BLaER1 (cell line): ENCODE measurements around the gene ADAM10.

Source experiments
- H3K27ac ChIP-seq: shearing (Covaris generic); formaldehyde crosslinking; 2 replicates; pipeline ENCODE4 v1.8.1; 2022
- H3K27me3 ChIP-seq: shearing (Covaris generic); formaldehyde crosslinking; 2 replicates; pipeline ENCODE4 v1.8.1; 2022
- H3K36me3 ChIP-seq: shearing (Covaris generic); formaldehyde crosslinking; 2 replicates; pipeline ENCODE4 v1.8.1; 2022
- H3K4me1 ChIP-seq: shearing (Covaris generic); formaldehyde crosslinking; 2 replicates; pipeline ENCODE4 v1.8.1; 2022
- H3K4me2 ChIP-seq: shearing (Covaris generic); formaldehyde crosslinking; 2 replicates; pipeline ENCODE4 v1.8.1; 2022
- H3K4me3 ChIP-seq: shearing (Covaris generic); formaldehyde crosslinking; 2 replicates; pipeline ENCODE4 v1.8.1; 2022
- H3K9ac ChIP-seq: shearing (Covaris generic); formaldehyde crosslinking; 2 replicates; pipeline ENCODE4 v1.8.1; 2022
- H3K9me3 ChIP-seq: shearing (Covaris generic); formaldehyde crosslinking; 2 replicates; pipeline ENCODE4 v1.8.1; 2022
- H4K20me1 ChIP-seq: shearing (Covaris generic); formaldehyde crosslinking; 2 replicates; pipeline ENCODE4 v1.8.1; 2022
- Cebpa-rat ChIP-seq: shearing (Covaris generic); IDR thresholded peaks from 2 replicates; pipeline ENCODE4 v1.8.1; 2022

ADAM10 gene

GRCh38 chr15:58741032-58741431 lies 8.5 kb downstream of the ADAM10 start:
- peaks cover 99% of the 10 kb centered on the region for H3K4me1 ChIP-seq
- H3K36me3 ChIP-seq = peaks cover 17% of the 10 kb centered on the region
- no peaks in the 10 kb centered on the region for H3K27me3 ChIP-seq
- H3K4me3 ChIP-seq = no peak overlapping the region
- no peaks in the 10 kb centered on the region for H3K9me3 ChIP-seq
- H3K9ac ChIP-seq = no peak overlapping the region
- H3K4me2 ChIP-seq = peak overlapping the region; percentile 46
- peaks cover 100% of the 10 kb centered on the region for H4K20me1 ChIP-seq
- no peak for TF ChIP-seq Cebpa-rat
- no peak overlapping the region for H3K27ac ChIP-seq

DNA sequence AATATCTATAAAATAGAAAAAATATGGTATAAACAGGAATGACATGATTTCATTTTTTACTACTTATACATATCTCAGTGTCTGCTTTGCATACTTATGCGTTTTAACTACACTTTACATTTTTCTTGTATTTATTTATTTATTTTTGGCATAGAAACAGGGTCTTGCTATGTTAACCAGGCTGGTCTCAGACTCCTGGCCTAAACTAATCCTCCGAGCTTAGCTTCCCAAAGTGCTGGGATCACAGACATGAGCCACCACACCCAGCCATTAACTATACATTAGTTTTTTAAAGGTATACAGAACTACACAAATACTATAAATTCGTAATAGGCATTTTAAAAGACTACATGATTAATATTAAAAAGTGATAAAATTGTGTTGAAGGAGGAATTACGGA lies 9.1 kb downstream of the ADAM10 start:
- Histone ChIP-seq H3K9me3 (no peaks in the 10 kb centered on the region), H3K4me3 (no peak overlapping the region), H3K27me3 (no peaks in the 10 kb centered on the region), H3K9ac (0 out of 2 replicates have a peak overlapping the region, but pooled peaks have one; percentile 42), H3K4me1 (peaks cover 97% of the 10 kb centered on the region), H3K27ac (0 out of 2 replicates have a peak overlapping the region, but pooled peaks have one; percentile 10), H3K4me2 (peak overlapping the region; percentile 71), H4K20me1 (peaks cover 100% of the 10 kb centered on the region), H3K36me3 (peaks cover 17% of the 10 kb centered on the region)
- TF ChIP-seq Cebpa-rat = no peak

GRCh38 chr15:58738046-58738707 lies 11.3 kb downstream of the ADAM10 start:
- 0 out of 2 replicates have a peak overlapping the region, but pooled peaks have one; percentile 21 for H3K4me3 ChIP-seq
- H3K9me3 ChIP-seq = peaks cover 3% of the 10 kb centered on the region; the same call in 1 of the 2 replicates
- H4K20me1 ChIP-seq = peaks cover 100% of the 10 kb centered on the region
- peaks cover 87% of the 10 kb centered on the region for H3K4me1 ChIP-seq
- H3K4me2 ChIP-seq = peak overlapping the region; percentile 71
- H3K9ac ChIP-seq = peak overlapping the region; percentile 48; the same call in 1 of the 2 replicates
- H3K27ac ChIP-seq = no peak overlapping the region
- H3K36me3 ChIP-seq = peaks cover 25% of the 10 kb centered on the region
- TF ChIP-seq Cebpa-rat = no peak
- H3K27me3 ChIP-seq = no peaks in the 10 kb centered on the region

DNA sequence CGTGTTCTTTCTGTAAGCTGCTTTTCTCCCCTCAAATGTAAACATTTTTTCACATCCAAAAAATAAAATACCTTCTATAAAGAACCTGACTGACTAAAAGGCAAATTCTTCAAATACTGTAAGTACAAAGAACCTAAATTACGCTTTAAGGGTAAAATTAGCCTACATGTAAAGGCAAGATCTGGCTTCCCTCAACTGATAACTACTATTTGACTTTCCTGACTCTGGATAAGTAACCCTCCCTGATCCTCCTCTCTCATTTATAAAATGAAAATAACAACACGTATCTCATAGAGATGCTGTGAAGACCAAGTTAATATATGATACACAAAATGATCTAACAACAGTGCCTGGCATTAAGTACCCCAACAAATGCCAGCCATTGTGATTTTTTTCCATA lies 12.2 kb downstream of the ADAM10 start:
- H3K9ac ChIP-seq = no peak overlapping the region
- peaks cover 100% of the 10 kb centered on the region for H4K20me1 ChIP-seq
- H3K4me1 ChIP-seq = peaks cover 87% of the 10 kb centered on the region
- no peak overlapping the region for H3K27ac ChIP-seq
- H3K9me3 ChIP-seq = peaks cover 11% of the 10 kb centered on the region; the same call in 1 of the 2 replicates
- H3K4me2 ChIP-seq = peak overlapping the region; percentile 71
- H3K4me3 ChIP-seq = no peak overlapping the region
- no peaks in the 10 kb centered on the region for H3K27me3 ChIP-seq
- H3K36me3 ChIP-seq = peaks cover 25% of the 10 kb centered on the region
- TF ChIP-seq Cebpa-rat = no peak

- Histone ChIP-seq H3K4me1 (peaks cover 87% of the 10 kb centered on the region), H3K4me2 (no peak overlapping the region), H3K36me3 (peaks cover 34% of the 10 kb centered on the region), H3K4me3 (no peak overlapping the region), H3K9me3 (peaks cover 15% of the 10 kb centered on the region; the same call in 1 of the 2 replicates), H3K9ac (no peak overlapping the region), H3K27me3 (no peaks in the 10 kb centered on the region), H3K27ac (no peak overlapping the region), H4K20me1 (peaks cover 100% of the 10 kb centered on the region)
- no peak for TF ChIP-seq Cebpa-rat
These were observed 13.4 kb downstream of the ADAM10 start for GRCh38 chr15:58736018-58736643.

GRCh38 chr15:58734859-58735258 lies 14.6 kb downstream of the ADAM10 start:
- Histone ChIP-seq H3K36me3 (peaks cover 47% of the 10 kb centered on the region), H3K27me3 (no peaks in the 10 kb centered on the region), H3K9me3 (peaks cover 15% of the 10 kb centered on the region; the same call in 1 of the 2 replicates), H3K27ac (no peak overlapping the region), H3K4me1 (peaks cover 84% of the 10 kb centered on the region), H3K4me2 (no peak overlapping the region), H3K4me3 (no peak overlapping the region), H3K9ac (no peak overlapping the region), H4K20me1 (peaks cover 100% of the 10 kb centered on the region)
- TF ChIP-seq Cebpa-rat = no peak

DNA sequence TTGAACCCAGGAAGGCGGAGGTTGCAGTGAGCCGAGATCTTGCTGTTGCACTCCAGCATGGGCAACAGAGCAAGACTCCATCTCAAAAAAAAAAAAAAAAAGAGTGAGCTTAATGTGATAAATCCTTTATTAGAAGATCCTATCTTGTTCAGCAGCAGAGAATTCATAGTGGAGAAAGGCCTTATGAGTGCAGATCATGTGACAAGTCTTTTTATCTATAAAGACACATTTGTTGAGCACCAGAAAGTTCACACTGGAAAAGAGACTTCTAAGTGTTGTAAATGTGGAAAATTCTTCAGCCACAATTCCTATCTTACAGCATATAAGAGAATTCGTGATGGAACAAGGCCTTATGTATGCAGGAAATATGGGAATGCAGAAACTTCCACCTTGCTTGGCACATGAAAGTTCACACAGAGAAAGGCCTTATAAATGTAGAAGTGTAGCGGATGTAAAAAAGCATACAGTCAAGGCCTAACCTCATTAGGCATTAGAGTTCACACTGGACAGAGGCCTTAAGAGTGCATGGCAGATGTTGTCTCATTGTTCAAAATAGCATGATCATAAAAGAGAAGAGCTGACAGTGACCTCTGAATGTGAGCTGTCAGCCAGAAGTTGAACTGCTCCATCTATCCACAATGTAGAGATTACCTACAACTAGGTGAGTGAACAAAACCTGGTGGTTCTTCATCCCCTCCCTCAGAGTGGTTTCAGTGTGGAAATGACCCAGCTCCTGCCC lies 16.7 kb downstream of the ADAM10 start:
- Histone ChIP-seq H3K4me3 (no peak overlapping the region), H3K9me3 (peaks cover 15% of the 10 kb centered on the region; the same call in 1 of the 2 replicates), H3K36me3 (peaks cover 57% of the 10 kb centered on the region), H3K27me3 (no peaks in the 10 kb centered on the region), H3K27ac (no peak overlapping the region), H3K9ac (no peak overlapping the region), H3K4me1 (peaks cover 63% of the 10 kb centered on the region), H3K4me2 (peak overlapping the region; percentile 27), H4K20me1 (peaks cover 100% of the 10 kb centered on the region)
- no peak for TF ChIP-seq Cebpa-rat

DNA sequence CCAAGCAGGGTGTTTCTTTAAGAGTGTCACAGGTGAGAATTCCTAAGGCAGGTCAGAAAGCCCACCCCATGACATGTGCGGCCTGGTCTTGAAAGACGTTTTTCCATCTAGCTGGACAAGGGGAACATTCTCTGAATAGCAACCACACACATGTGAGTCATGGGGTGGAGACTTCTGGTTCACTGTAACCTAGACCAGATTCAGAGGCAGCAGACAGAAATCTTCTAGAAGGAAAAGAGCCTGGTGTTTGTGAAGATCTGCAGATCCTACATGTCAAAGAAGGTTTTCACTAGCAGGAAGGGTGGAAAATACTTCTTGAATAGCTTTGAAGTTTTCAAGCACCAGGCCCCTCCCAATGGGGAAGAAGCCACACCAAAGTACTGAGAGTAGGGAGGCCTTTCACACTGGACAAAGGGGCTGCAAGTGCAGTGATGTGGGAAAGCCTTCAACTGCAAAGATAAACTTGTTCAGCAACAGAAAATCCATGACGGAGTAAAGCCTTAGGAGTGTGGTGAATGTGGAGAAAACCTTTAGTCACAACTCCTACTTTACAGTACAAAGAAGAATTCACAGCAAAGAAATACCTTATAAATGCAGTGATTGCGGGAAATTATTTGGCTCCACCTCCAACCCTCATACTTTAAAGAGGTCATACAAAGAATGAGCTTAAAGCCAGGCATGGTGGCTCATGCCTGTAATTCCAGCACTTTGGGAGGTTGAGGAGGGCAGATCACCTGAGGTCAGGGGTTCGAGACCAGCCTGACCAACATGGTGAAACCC lies 17.6 kb downstream of the ADAM10 start:
- Histone ChIP-seq H3K9ac (no peak overlapping the region), H3K27me3 (no peaks in the 10 kb centered on the region), H4K20me1 (peaks cover 100% of the 10 kb centered on the region), H3K36me3 (peaks cover 57% of the 10 kb centered on the region), H3K4me2 (peak overlapping the region; percentile 27), H3K4me3 (no peak overlapping the region), H3K9me3 (peaks cover 15% of the 10 kb centered on the region; the same call in 1 of the 2 replicates), H3K4me1 (peaks cover 63% of the 10 kb centered on the region), H3K27ac (no peak overlapping the region)
- TF ChIP-seq Cebpa-rat = no peak

DNA sequence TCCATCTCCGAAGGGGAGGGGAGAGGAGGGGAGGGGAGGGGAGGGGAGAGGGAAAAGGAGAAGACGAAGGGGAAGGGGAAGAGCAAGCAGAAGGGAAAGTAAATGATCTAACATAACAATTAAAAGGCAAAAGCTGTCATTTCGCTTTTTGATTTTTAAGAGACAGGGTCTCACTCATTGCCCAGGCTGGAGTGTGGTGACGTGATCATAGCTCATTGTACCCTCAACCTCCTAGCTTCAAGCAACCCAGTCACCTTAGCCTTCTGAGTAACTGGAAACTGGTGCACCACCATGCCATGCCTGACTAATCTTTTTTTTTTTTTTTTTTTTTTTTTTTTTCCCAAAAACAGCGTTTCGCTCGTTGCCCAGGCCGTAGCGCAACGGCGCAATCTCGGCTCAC lies 22.6 kb downstream of the ADAM10 start:
- H4K20me1 ChIP-seq = peaks cover 100% of the 10 kb centered on the region
- H3K4me2 ChIP-seq = peak overlapping the region; percentile 48

More for the DNA sequence above, 22.6 kb downstream of the ADAM10 start:
- no peak for TF ChIP-seq Cebpa-rat
- Histone ChIP-seq H3K27ac (no peak overlapping the region), H3K9ac (no peak overlapping the region), H3K36me3 (peaks cover 47% of the 10 kb centered on the region), H3K9me3 (peaks cover 9% of the 10 kb centered on the region; the same call in 1 of the 2 replicates), H3K4me3 (no peak overlapping the region), H3K4me1 (peaks cover 57% of the 10 kb centered on the region), H3K27me3 (no peaks in the 10 kb centered on the region)
